Activated naive CD4-positive, alpha-beta T cell treated with anti-CD3 and anti-CD28 coated beads, Interleukin-2, amount 50 U/mL, for 72 hours (primary cell): ENCODE data around the gene PSMB10. TPM values are rescaled to one million over a fixed set of nuclear protein-coding genes. Genes with fewer than 3 reads are reported as not detected.
A peak's percentile ranks its signal among the peaks of the same experiment; 100 is the strongest.

Experiments used
- ATAC-seq, 2 donors: fragments of 150-1000 bp; cut with Tn5 transposase; 2 replicates each; pipeline ENCODE4 v1.10.0; 2021; ENCODE audit warnings: mild to moderate bottlenecking in 2 of 2, moderate library complexity in 2 of 2
- DNase-seq, 2 donors: peaks; one replicate each; pipeline ENCODE4 v3.0.0; 2021 to 2022; ENCODE audit warnings: low spot score in 2 of 2
- H3K27ac Mint-ChIP-seq, 2 donors: one replicate each; pipeline ENCODE4 v1.8.0; 2022; ENCODE audit warnings: mild to moderate bottlenecking in 2 of 2, mixed read lengths in 2 of 2
- H3K36me3 Mint-ChIP-seq, 2 donors: one replicate each; pipeline ENCODE4 v1.8.0; 2022; ENCODE audit warnings: mixed read lengths in 2 of 2
- H3K9me3 Mint-ChIP-seq, 2 donors: one replicate each; pipeline ENCODE4 v1.8.0; 2022; ENCODE audit warnings: mixed read lengths in 2 of 2
- total RNA-seq, 2 donors: library from RNA; stranded (reverse); gene quantifications; one replicate each; pipeline ENCODE4 v1.2.3, GENCODE V29; 2022

The PSMB10 gene
- total RNA-seq, 2 donors from 2014 or later: 156 to 215 TPM

DNA sequence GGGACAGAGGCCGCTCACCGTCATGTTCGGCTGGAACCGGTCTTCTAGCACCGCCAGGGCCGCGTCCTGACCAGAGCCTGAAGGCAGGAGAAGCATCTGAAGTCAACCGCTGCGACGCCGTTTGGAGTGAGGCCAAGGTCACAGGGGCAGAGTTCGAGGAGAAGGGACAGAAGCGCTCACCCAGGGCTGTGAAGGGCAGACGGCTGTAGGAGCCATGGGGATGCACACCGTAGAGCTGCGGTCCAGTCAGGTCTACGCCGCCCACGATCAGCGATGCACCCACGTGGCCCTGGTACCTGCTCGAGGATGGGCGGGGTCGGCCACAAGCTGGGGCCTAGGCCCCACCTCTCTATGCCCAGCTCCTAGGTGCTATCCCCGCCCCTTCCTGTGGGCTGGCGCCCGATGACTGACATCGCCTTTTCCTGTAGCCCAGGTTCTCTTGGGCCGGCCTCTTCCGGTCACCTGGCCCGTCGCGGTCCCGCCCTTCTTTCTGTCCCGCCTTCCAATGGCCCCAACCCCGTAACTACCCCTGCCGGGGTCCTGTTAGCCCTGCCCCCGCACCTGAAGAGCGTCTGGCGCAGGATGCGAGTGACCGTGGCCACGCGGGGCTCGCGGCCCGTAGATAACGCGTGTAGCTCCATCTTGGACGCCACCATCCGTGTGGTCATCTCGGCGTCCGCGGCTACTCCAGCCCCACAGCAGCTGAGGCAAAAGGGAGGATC is 1.1 kb downstream of the PSMB10 start:
- peak; percentile 91 to 96 for DNase-seq
- Mint-ChIP-seq H3K36me3 (peaks cover 34 to 42% of the 10 kb centered on the region in 2 donors), H3K9me3 (no peaks in the 10 kb centered on the region), H3K27ac (peak overlapping the region; percentile 95 to 99)
- ATAC-seq: peak; percentile 93 to 94

DNA sequence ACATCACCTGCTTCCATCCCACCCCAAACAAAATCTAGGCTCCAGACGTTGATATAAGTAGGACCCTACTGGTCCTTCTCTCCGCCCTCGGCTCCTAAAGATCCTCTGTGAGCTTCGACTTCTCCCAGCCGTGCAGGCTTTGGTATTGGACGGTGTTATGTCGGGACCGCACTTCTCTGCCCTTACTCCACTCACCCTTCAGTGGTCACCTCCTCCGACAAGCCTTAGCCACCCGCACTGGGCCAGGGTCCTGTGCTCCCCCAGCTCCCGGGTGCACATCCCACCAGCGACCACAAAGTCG is 1.6 kb downstream of the PSMB10 start:
- DNase-seq (no peak), ATAC-seq (no peak)
- Mint-ChIP-seq H3K36me3 (peaks cover 34 to 40% of the 10 kb centered on the region in 2 donors), H3K9me3 (no peaks in the 10 kb centered on the region), H3K27ac (peak overlapping the region; percentile 95 to 99)

DNA sequence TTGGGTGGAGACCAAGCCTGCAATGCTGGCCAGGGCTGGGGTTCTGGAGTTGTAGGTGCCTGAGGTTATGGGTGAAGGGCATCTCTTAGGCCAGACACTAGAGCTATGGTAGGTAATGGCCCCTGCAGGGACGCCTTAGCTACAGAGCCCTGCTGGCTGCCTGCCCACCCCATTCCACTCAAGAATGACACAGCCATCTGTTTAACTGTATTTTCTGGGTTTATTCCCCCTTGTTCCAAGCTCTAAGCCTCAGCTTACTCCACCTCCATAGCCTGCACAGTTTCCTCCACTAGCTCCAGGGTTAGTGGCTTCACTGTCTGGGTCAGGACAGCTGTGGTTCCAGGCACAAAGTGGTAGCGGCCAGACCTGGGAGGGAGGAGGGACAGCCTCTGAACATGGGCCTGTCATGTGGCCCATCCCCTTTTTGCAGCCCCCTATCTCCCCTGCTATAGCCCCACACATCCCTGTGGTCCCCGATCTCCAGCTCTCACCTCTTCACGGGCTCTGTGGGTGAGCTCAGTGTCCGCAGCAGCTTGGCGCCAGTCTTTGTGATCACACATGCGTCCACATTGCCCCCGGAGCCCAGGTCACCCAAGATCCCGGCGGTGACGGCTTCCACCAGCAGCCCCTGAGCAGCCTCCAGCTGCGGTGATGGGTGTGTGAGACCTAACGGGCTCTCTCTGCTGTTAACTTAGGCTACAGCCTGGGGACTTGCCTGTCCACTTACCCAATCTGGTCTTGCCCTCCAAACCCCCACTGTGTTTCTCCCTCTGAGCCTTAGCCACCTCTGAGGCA is 2.1 kb downstream of the PSMB10 start:
- DNase-seq (no peak), ATAC-seq (no peak)
- no peaks in the 10 kb centered on the region for H3K9me3 Mint-ChIP-seq
- peaks cover 34 to 36% of the 10 kb centered on the region in 2 donors for H3K36me3 Mint-ChIP-seq
- H3K27ac Mint-ChIP-seq: peak overlapping the region; percentile 95 to 99

DNA sequence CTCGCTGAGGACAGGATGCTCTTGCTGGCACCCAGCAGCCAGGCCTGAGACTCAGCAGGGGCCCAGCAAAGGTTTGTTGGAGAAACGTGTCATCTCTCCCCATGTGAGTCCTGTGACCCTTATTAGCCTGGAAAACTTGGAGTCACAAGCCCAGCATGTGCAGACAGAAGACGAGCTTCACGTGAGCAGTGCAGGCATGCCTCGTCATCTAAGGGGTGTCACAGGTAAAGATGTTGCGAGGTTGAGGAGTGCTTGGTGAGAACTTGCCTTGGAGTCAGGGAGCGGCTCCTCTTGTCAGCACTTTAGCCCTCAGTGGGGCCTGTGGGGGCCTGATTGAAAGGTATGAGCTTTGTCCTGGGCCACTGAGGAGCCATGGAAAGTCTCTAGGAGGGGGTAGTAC is 2.8 kb downstream of the PSMB10 start:
- no peaks in the 10 kb centered on the region for H3K9me3 Mint-ChIP-seq
- peak overlapping the region in 1 of 2 donors; percentile 99 for H3K27ac Mint-ChIP-seq
- ATAC-seq: no peak
- no peak for DNase-seq
- H3K36me3 Mint-ChIP-seq: peaks cover 34 to 36% of the 10 kb centered on the region in 2 donors

DNA sequence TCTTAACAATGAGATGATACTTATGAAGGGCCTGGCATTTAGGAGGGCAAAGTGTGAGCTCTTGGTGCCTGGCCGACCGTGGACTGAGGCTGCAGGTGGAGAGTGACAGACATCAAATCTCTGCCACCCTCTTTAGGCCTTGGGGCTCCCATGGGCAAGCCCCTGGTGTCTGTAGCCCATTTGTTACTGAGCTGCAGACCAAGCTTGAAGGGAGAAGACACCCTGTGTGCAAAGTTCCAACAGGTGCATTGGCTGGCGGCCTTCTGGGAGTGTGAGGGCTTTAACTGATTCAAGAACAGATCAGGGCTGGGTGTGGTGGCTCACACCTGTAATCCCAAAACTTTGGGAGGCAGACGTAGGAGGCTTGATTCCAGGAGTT is 4.2 kb downstream of the PSMB10 start:
- Mint-ChIP-seq H3K27ac (peak overlapping the region; percentile 65 to 71), H3K9me3 (no peaks in the 10 kb centered on the region), H3K36me3 (peaks cover 34 to 35% of the 10 kb centered on the region in 2 donors)
- ATAC-seq: no peak
- DNase-seq: no peak

DNA sequence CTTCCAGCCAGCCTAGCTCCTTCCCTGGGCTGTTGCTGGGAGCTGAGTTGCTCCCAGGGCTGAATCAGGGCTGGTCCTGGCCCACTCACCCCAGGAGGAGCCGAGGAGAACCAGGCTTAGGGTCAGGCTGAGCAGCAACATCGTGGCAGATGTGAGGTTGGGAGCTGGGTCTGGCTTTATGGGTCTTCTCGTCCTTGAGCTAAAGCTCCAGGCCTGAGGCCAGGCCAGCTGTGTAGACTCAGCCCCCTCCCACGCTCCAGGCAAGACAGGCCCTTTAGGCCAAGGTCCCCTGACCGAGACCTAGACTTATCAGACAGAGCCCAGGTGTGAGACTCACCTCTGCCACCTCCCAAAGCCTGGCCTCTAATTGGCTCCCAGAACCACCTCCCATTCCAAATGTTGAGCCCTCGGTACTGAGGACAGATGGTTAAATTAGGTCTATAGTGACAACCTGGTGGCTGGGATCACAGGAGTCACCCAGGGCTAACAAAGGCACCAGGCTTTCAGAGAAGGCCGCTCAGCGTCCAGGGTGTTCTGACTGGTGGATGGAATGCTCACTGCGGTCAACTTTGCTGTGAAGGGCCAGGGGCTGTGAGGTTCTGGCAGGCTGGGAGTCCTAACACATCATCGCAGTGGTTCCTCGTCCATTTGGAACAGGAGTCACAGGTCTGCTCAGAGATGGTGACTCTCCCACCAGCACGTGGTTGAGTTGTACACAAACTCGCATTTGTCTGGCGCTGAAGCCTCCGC is 4.8 kb downstream of the PSMB10 start, which contains the start of gene CTRL:
TSS of gene CTRL (minus strand) at position 151 of the 750 bp plus-strand sequence. CDS start at position 141, 10 bp downstream.
- DNase-seq (no peak), ATAC-seq (no peak)
- H3K36me3 Mint-ChIP-seq: peaks cover 29 to 30% of the 10 kb centered on the region in 2 donors
- peak within 1 kb of the TSS; percentile 65 to 71 for H3K27ac Mint-ChIP-seq
- H3K9me3 Mint-ChIP-seq: no peaks in the 10 kb centered on the region

DNA sequence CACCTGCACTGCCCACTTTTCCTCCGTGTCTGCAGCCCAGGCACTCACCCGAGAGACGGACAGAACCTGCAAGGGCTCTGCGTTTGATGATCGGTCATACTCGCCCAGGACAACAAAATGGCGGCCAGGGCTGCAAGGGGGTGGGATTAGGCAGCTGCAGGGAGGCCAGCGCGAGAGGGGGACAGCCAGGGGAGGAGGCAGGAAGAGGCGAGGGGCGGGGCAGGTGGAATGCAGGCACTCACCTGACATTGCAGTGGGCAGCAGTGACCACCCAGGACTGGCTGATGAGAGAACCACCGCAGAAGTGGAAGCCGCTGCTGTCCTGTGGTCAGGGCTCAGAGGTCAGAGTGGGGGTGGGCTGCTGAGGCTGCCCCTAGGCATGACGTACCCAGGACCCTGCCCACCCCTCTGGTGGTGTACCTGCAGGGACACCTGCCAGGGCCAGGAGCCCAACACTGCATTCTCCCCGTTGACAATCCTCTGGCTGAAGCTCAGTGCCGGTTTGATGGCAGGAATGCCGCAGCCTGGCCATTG is 5.9 kb downstream of the PSMB10 start:
- Mint-ChIP-seq H3K36me3 (peaks cover 18 to 21% of the 10 kb centered on the region in 2 donors), H3K9me3 (no peaks in the 10 kb centered on the region), H3K27ac (peak overlapping the region in 1 of 2 donors; percentile 71)
- DNase-seq: no peak
- no peak for ATAC-seq

DNA sequence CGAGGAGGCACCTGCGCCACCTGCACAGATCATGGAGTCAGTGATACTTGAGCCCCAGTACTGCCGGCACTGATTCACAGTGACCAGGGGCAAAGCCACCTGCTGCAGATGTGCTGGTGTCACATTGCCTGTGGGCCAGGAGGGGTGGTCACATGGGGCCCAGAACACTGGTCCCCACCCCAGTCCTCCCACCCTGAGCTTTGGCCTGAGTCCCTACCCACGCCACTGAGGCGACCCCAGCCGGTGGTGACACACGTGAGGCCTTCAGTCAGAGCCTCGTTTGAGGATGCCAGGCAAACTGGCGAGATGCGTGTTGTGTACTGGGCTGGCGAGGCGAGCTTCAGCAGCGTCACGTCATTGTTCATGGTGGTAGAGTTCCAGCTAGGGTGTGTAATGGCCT is 6.5 kb downstream of the PSMB10 start:
- Mint-ChIP-seq H3K36me3 (peaks cover 12 to 16% of the 10 kb centered on the region in 2 donors), H3K27ac (no peak overlapping the region), H3K9me3 (no peaks in the 10 kb centered on the region)
- DNase-seq (no peak), ATAC-seq (no peak)

DNA sequence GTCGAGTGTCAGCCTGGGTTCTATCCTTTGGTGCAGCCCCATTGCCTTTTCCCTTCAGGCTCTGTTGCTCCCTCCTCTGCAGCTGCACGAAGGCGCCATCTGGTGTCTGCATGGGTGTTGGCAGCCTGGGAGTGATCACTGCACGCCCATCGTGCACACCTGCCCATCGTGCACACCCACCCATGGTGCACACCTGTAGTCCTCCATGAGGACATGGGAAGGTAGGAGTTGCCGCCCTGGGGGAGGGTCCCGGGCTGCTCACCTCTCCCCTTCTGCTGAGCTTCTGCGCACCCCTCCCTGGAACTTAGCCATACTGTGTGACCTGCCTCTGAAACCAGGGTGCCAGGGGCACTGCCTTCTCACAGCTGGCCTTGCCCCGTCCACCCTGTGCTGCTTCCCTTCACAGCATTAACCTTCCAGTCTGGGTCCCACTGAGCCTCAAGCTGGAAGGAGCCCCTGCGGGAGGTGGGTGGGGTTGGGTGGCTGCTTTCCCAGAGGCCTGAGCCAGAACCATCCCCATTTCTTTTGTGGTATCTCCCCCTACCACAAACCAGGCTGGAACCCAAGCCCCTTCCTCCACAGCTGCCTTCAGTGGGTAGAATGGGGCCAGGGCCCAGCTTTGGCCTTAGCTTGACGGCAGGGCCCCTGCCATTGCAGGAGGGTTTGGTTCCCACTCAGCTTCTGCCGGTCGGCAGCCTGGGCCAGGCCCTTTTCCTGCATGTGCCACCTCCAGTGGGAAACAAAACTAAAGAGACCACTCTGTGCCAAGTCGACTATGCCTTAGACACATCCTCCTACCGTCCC is 7.9 kb downstream of the PSMB10 start:
- DNase-seq (peak; percentile 78 to 84), ATAC-seq (peak; percentile 83 to 85)
- Mint-ChIP-seq H3K27ac (peak overlapping the region in 1 of 2 donors; percentile 76), H3K36me3 (peaks cover 3% of the 10 kb centered on the region in 2 donors), H3K9me3 (no peaks in the 10 kb centered on the region)

DNA sequence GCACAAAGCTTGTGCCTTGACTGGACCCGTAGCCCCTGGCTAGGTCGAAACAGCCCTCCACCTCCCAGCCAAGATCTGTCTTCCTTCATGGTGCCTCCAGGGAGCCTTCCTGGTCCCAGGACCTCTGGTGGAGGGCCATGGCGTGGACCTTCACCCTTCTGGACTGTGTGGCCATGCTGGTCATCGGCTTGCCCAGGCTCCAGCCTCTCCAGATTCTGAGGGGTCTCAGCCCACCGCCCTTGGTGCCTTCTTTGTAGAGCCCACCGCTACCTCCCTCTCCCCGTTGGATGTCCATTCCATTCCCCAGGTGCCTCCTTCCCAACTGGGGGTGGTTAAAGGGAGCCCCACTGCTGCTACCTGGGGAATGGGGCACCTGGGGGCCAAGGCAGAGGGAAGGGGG is 8.5 kb downstream of the PSMB10 start:
- H3K36me3 Mint-ChIP-seq: no peaks in the 10 kb centered on the region
- H3K9me3 Mint-ChIP-seq: no peaks in the 10 kb centered on the region
- no peak for DNase-seq
- H3K27ac Mint-ChIP-seq: peak overlapping the region; percentile 68 to 76
- peak; percentile 5 to 6 for ATAC-seq

DNA sequence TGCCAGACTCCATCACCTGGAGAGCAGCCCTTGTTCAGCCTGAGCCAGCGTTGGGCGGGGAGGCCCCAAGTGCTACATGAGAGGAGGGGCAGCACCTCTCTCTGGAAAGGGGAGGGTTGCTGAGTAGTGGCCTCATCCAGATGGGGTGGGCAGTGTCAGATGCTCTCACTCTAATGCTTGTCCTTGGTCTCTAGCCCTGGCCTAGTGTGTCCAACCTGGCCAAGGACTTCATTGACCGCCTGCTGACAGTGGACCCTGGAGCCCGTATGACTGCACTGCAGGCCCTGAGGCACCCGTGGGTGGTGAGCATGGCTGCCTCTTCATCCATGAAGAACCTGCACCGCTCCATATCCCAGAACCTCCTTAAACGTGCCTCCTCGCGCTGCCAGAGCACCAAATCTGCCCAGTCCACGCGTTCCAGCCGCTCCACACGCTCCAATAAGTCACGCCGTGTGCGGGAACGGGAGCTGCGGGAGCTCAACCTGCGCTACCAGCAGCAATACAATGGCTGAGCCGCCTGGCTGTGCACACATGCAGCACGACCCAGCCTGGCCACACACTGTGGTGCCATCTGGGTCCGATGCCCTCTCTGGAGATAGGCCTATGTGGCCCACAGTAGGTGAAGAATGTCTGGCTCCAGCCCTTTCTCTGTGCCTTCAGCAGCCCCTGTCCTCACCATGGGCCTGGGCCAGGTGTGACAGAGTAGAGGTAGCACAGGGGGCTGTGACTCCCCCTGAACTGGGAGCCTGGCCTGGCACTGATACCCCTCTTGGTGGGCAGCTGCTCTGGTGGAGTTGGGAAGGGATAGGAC is 9.3 kb downstream of the PSMB10 start:
- ATAC-seq (no peak), DNase-seq (no peak)
- no peaks in the 10 kb centered on the region for H3K36me3 Mint-ChIP-seq
- peak overlapping the region in 1 of 2 donors; percentile 76 for H3K27ac Mint-ChIP-seq
- H3K9me3 Mint-ChIP-seq: no peaks in the 10 kb centered on the region

DNA sequence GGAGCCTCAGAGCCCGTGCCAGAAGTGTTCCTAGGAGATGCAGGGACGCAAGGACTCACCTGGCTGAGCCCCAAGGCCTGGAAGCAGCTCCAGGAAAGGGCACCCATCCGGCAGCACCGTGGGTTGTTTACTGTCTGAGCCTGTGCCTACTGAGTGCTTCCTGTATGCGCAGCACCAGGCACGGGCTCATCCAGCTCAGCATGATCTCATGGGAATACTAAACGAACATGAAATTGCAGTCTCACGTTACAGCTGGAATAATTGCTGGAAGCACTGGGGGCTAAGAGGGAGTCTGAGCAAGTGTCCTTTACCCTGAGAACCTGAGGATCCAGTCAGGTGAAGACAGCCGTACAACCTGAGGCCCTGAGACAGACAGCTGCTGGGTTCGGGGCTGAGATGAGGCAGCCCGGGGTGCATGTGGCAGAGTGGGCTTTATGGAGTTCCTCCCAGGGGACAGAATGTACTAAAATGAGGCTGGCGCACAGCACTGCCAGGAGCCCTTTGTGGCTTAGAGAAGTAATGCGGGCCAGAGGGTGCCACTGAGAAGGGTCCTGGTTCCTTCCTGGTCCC is 10.4 kb downstream of the PSMB10 start:
- ATAC-seq (no peak), DNase-seq (no peak)
- H3K9me3 Mint-ChIP-seq: no peaks in the 10 kb centered on the region
- H3K36me3 Mint-ChIP-seq: no peaks in the 10 kb centered on the region
- peak overlapping the region; percentile 29 to 76 for H3K27ac Mint-ChIP-seq

DNA sequence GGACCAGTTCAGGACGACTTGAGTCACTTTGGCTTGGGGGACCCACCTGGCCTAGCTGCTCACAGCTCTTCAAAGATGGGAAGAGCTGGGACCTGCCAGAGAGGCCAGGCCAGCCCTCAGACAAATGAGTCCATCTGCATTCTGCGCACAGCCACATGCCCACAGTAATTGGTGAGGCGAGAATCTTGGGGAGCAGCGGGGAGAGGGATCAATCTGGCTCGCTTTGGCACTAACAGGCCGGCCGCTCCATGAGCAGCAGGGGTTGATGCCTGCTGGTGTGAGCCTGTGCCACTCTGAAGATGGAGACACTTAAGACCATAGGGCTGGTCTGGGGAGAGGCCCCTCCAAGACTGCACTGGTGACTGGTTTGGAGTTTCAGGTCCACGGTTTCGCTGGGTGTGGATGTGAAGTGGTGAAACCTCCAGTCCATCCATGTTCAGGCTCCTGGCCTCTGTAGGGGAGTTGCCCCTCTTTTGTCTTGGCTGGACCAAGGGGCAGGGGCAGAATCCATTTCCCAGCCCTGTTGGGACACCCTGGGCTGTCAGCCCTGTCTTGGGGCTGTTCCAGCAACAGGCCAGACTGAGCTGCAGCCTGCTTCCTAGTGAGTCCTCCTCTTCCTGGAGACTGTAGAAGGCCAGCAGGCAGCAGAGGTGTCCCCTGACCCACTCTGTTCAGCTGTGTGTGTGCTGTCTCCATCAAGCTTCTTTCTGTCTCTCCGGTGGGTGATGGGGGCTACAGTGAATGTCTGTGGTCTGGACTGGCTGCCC is 12.3 kb downstream of the PSMB10 start:
- H3K27ac Mint-ChIP-seq: peak overlapping the region; percentile 29 to 91
- no peak for ATAC-seq
- no peaks in the 10 kb centered on the region for H3K36me3 Mint-ChIP-seq
- DNase-seq: no peak
- H3K9me3 Mint-ChIP-seq: no peaks in the 10 kb centered on the region

DNA sequence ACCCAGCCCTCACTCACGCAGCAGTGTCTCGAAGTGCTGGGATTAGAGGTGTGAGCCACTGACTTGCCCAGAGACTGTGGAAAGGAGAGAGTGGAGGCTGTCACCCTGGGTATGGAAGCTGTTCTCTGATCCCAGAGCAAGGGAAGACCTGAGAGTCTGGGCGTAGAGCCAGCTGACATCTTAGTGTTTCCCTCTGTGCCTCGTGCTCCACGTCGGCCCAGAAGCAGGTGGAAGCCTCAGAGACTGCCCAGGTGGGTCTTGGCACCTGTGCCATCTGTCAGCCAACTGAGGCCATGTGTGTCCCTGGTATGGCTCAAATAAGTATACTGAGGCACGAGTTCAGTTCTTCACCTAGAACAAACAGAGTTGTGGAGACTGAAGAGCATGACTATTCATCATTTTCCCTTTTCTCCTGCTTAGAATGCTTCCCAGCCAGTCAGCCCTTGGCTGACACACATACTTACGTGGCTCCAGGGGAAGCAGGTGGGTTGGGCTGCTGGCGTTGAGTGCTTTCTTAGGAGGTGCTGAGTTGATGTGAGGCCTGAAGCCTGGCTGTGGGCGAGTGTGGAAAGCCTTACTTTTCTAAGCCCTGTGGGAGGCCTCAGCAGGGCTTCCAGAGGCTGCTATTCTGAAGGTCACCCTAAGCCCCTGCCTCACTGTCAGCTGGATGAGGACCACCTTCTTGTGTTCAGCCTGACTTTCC is 13.1 kb downstream of the PSMB10 start:
- Mint-ChIP-seq H3K27ac (peak overlapping the region; percentile 79 to 91), H3K36me3 (no peaks in the 10 kb centered on the region), H3K9me3 (no peaks in the 10 kb centered on the region)
- ATAC-seq (no peak), DNase-seq (no peak)
